HepG2 (cell line): ENCODE measurements around the gene CCDC97. TPM values are rescaled to one million over a fixed set of nuclear protein-coding genes. Genes with fewer than 3 reads are reported as not detected.

Experiments used
- ATF7 ChIP-seq, 2 experiments: fragments of 450-650 bp in 1 of 2; sonication (generic) in 1 of 2; formaldehyde crosslinking in 1 of 2; IDR thresholded peaks; 2 replicates each; pipeline versions ENCODE4 v1.4.0 to v1.6.1; 2016 to 2020; ENCODE audit warnings: antibody characterized with exemption in 1 of 2, mild to moderate bottlenecking in 1 of 2, missing genetic modification reagents in 1 of 2
- EEA1 ChIP-seq: sonication (generic); formaldehyde crosslinking; IDR thresholded peaks from 2 replicates; pipeline ENCODE4 v1.5.1; 2020; ENCODE audit warnings: mild to moderate bottlenecking, missing genetic modification reagents, borderline replicate concordance
- FOXP1 ChIP-seq, 2 experiments: fragments of 450-650 bp in 1 of 2; IDR thresholded peaks; 2 replicates each; pipeline ENCODE4 v1.6.1; 2017 to 2018; ENCODE audit warnings: antibody characterized with exemption in 1 of 2
- HMGA1 ChIP-seq: sonication (generic); formaldehyde crosslinking; conservative IDR thresholded peaks from 2 replicates; pipeline ENCODE4 v1.4.0; 2020; ENCODE audit warnings: missing genetic modification reagents
- MIER3 ChIP-seq: IDR thresholded peaks from 2 replicates; pipeline ENCODE4 v1.6.1; 2016; ENCODE audit warnings: missing compliant biosample characterization, borderline replicate concordance
- NR2F1 ChIP-seq, 2 experiments: fragments of 450-650 bp in 1 of 2; formaldehyde crosslinking in 1 of 2; IDR thresholded peaks; 2 replicates each; pipeline versions ENCODE4 v1.5.0 to v1.6.1; 2016 to 2020; ENCODE audit warnings: mild to moderate bottlenecking in 1 of 2, missing compliant biosample characterization in 1 of 2, missing genetic modification reagents in 1 of 2, moderate library complexity in 1 of 2
- POLR2A ChIP-seq, 2 experiments: IDR thresholded peaks; 2 replicates each; pipeline ENCODE4 v1.6.1; 2011; ENCODE audit warnings: low read depth in 2 of 2, low read length in 2 of 2, mild to moderate bottlenecking in 1 of 2, moderate library complexity in 1 of 2; ENCODE audit not compliant: insufficient read depth in 1 of 2
- RNF2 ChIP-seq: fragments of 450-650 bp; conservative IDR thresholded peaks from 2 replicates; pipeline ENCODE4 v1.6.1; 2016; ENCODE audit warnings: low read depth
- ZNF160 ChIP-seq: sonication (generic); formaldehyde crosslinking; IDR thresholded peaks from 2 replicates; pipeline ENCODE4 v1.8.0; 2022; ENCODE audit warnings: mild to moderate bottlenecking, inconsistent platforms, missing genetic modification reagents
- ZNF335 ChIP-seq: sonication (generic); formaldehyde crosslinking; IDR thresholded peaks from 2 replicates; pipeline ENCODE4 v1.4.0; 2020; ENCODE audit warnings: missing genetic modification reagents
- polyA plus RNA-seq, 8 experiments: library from polyadenylated mRNA; depleted of rRNA in 3 of 8; stranded (reverse) in 7 of 8; unstranded in 1 of 8; fragments of >200 nt; fragmentation: Illumina TruSeq in 4 of 8; extraction: Trizol in 4 of 8; gene quantifications; 2 replicates each; pipeline versions ENCODE4 v1.2.1 to v1.2.3, GENCODE V29; 2011 to 2016; ENCODE audit warnings: low read depth in 4 of 8, missing spikeins in 1 of 8, mixed read lengths in 1 of 8; ENCODE audit not compliant: insufficient read depth in 1 of 8
- total RNA-seq, 5 experiments: library from RNA; depleted of rRNA; stranded (reverse); fragments of >200 nt; fragmentation: Illumina TruSeq; extraction: Trizol; gene quantifications; 2 replicates each; pipeline ENCODE4 v1.2.3, GENCODE V29; 2016; ENCODE audit warnings: low read depth in 1 of 5
- TF ChIP-seq, protein P1 (sequence below): sonication (generic); formaldehyde crosslinking; IDR thresholded peaks from 2 replicates; pipeline ENCODE4 v1.4.0; 2020; ENCODE audit warnings: mild to moderate bottlenecking, missing genetic modification reagents
- TF ChIP-seq, protein P2 (sequence below): sonication (generic); formaldehyde crosslinking; IDR thresholded peaks from 2 replicates; pipeline ENCODE4 v1.4.0; 2020; ENCODE audit warnings: mild to moderate bottlenecking, low read depth, missing genetic modification reagents
- TF ChIP-seq, protein P3 (sequence below): sonication (generic); formaldehyde crosslinking; IDR thresholded peaks from 2 replicates; pipeline ENCODE4 v1.5.0; 2020; ENCODE audit warnings: missing genetic modification reagents
- TF ChIP-seq, protein P4 (sequence below): IDR thresholded peaks from 2 replicates; pipeline ENCODE4 v1.6.1; 2016; ENCODE audit warnings: low read depth, control low read depth
- TF ChIP-seq, protein P5 (sequence below): sonication (generic); formaldehyde crosslinking; IDR thresholded peaks from 2 replicates; pipeline ENCODE4 v1.4.0; 2020; ENCODE audit warnings: missing genetic modification reagents
- TF ChIP-seq, protein P6 (sequence below): sonication (generic); formaldehyde crosslinking; IDR thresholded peaks from 2 replicates; pipeline ENCODE4 v1.8.0; 2022; ENCODE audit warnings: missing genetic modification reagents, mild to moderate bottlenecking, moderate library complexity, borderline replicate concordance

The CCDC97 gene
- total and polyA plus RNA-seq, 2 of the 13 experiments (the other 11 are each of a cell fraction or from before 2014, with no cell fraction given), result 6.2 to 7.3 TPM

DNA sequence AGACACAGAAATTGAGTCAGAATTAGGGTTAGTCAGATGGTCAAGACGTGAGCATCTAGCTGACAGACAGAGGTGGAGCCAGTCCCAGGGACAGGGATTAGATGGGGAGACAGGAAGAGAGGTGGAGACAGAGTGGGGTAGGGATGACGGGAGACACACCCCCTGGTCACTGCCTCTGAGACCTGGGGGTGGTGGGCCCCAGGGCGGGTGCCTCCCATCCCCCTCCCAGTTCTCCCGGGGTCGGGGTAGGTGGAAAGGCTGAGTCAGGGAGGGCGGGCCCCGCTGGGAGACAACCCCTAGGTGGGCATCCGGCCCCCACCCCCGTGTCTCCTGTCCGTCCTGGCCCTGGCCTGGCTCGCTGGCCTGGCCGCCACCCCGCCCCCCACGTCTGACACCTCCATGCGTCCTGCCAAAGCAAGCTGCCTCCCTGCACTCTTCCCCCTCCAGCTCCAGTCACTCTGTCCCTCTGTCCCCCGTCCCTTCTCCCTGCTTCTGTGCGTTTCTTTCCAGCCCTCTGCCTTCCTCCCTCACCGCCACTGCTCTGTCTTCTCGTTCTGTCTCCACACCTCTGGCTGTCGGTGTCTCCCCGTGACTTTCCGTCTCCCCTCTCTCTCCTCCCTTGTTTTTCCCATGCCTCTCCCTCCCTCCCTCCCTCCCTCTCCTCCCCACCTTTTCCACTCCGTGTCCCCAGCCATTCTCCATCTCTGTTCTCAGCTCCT, 15.1 kb downstream of the CCDC97 start (continued):
- TF ChIP-seq, protein P1, sequence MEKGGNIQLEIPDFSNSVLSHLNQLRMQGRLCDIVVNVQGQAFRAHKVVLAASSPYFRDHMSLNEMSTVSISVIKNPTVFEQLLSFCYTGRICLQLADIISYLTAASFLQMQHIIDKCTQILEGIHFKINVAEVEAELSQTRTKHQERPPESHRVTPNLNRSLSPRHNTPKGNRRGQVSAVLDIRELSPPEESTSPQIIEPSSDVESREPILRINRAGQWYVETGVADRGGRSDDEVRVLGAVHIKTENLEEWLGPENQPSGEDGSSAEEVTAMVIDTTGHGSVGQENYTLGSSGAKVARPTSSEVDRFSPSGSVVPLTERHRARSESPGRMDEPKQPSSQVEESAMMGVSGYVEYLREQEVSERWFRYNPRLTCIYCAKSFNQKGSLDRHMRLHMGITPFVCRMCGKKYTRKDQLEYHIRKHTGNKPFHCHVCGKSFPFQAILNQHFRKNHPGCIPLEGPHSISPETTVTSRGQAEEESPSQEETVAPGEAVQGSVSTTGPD (CRISPR knock-in tag), result no peak
- TF ChIP-seq, protein P2, sequence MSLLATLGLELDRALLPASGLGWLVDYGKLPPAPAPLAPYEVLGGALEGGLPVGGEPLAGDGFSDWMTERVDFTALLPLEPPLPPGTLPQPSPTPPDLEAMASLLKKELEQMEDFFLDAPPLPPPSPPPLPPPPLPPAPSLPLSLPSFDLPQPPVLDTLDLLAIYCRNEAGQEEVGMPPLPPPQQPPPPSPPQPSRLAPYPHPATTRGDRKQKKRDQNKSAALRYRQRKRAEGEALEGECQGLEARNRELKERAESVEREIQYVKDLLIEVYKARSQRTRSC (CRISPR knock-in tag), result no peak
- TF ChIP-seq NR2F1 (CRISPR knock-in tag; IDR thresholded peaks at IDR 0.05), result 0 out of 4 replicates have a peak, but pooled peaks of 1 of the 2 experiments have one; percentile 13
- no peak for TF ChIP-seq ZNF335 (CRISPR knock-in tag)
- TF ChIP-seq RNF2, result no peak
- no peak for TF ChIP-seq HMGA1 (CRISPR knock-in tag)
- no peak for TF ChIP-seq EEA1 (CRISPR knock-in tag)
- TF ChIP-seq, protein P3, sequence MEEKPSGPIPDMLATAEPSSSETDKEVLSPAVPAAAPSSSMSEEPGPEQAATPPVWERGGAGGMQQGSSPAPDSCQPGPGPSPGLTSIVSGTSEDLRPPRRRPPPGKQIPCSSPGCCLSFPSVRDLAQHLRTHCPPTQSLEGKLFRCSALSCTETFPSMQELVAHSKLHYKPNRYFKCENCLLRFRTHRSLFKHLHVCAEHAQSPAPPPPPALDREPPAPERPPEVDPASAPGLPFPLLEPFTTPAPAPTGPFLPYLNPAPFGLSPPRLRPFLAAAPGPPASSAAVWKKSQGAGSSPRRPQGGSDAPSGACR (CRISPR knock-in tag), result 0 out of 2 replicates have a peak, but pooled peaks have one; percentile 62
- TF ChIP-seq, protein P4, sequence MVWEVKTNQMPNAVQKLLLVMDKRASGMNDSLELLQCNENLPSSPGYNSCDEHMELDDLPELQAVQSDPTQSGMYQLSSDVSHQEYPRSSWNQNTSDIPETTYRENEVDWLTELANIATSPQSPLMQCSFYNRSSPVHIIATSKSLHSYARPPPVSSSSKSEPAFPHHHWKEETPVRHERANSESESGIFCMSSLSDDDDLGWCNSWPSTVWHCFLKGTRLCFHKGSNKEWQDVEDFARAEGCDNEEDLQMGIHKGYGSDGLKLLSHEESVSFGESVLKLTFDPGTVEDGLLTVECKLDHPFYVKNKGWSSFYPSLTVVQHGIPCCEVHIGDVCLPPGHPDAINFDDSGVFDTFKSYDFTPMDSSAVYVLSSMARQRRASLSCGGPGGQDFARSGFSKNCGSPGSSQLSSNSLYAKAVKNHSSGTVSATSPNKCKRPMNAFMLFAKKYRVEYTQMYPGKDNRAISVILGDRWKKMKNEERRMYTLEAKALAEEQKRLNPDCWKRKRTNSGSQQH (CRISPR knock-in tag), result no peak
- TF ChIP-seq ZNF160, result no peak
- TF ChIP-seq, protein P5, sequence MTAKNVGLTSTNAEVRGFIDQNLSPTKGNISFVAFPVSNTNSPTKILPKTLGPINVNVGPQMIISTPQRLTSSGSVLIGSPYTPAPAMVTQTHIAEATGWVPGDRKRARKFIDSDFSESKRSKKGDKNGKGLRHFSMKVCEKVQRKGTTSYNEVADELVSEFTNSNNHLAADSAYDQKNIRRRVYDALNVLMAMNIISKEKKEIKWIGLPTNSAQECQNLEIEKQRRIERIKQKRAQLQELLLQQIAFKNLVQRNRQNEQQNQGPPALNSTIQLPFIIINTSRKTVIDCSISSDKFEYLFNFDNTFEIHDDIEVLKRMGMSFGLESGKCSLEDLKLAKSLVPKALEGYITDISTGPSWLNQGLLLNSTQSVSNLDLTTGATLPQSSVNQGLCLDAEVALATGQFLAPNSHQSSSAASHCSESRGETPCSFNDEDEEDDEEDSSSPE (CRISPR knock-in tag), result no peak
- TF ChIP-seq POLR2A (IDR thresholded peaks at IDR 0.05; ENCODE audit: insufficient read depth in 1 of 2, low read depth in 2 of 2, low read length in 2 of 2), result peak; percentile 42 to 50; a peak in 1 of 4 replicates
- TF ChIP-seq FOXP1 (IDR thresholded peaks at IDR 0.05), result no peak
- TF ChIP-seq FOXP1 (CRISPR knock-in tag; IDR thresholded peaks at IDR 0.05), result peak; percentile 35; the same call in 1 of the 2 replicates
- no peak for TF ChIP-seq ATF7 (IDR thresholded peaks at IDR 0.05)
- no peak for TF ChIP-seq ATF7 (CRISPR knock-in tag; IDR thresholded peaks at IDR 0.05)
- TF ChIP-seq, protein P6, sequence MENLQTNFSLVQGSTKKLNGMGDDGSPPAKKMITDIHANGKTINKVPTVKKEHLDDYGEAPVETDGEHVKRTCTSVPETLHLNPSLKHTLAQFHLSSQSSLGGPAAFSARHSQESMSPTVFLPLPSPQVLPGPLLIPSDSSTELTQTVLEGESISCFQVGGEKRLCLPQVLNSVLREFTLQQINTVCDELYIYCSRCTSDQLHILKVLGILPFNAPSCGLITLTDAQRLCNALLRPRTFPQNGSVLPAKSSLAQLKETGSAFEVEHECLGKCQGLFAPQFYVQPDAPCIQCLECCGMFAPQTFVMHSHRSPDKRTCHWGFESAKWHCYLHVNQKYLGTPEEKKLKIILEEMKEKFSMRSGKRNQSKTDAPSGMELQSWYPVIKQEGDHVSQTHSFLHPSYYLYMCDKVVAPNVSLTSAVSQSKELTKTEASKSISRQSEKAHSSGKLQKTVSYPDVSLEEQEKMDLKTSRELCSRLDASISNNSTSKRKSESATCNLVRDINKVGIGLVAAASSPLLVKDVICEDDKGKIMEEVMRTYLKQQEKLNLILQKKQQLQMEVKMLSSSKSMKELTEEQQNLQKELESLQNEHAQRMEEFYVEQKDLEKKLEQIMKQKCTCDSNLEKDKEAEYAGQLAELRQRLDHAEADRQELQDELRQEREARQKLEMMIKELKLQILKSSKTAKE (CRISPR knock-in tag), result peak; percentile 60; the same call in 1 of the 2 replicates
- peak; percentile 43; the same call in 1 of the 2 replicates for TF ChIP-seq MIER3
